Transverse colon (tissue), 3 donors: ENCODE results near the gene STPG1.

ENCODE experiments used
- EP300 ChIP-seq: sonication (generic); formaldehyde crosslinking; IDR thresholded peaks from one replicate; pipeline ENCODE4 v1.6.1; 2017; ENCODE audit warnings: antibody characterized with exemption, low read depth
- TF ChIP-seq, protein P1 (sequence below), 5 experiments: fragments of 200-600 bp in 3 of 5; fragments of 450-650 bp in 2 of 5; sonication (generic) in 3 of 5; IDR thresholded peaks; 1 replicate in 2 of 5; 2 replicates in 3 of 5; pipeline ENCODE4 v1.5.1; 2016 to 2017; ENCODE audit warnings: antibody characterized with exemption in 5 of 5, inconsistent platforms in 3 of 5, mild to moderate bottlenecking in 2 of 5, moderate library complexity in 1 of 5

DNA sequence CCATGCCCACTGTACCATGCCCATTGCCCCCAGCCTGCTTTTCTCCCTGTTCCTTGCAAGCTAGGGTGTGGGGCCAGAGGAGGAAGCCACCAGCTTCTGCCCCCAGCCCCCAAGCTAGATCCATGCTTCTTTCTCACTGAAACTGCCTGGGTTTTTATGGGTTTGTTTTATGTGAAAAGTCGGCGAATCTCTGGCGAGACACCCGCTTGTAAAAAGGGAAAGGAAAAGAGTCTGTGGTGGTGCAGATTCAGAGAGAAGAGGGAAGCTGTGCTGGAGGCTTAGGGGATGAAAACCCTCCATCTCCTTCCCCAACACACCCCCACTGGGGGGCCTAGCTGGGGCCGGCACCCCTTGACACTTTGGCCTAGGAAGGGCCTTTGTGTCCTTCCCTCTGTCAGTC is 68.2 kb downstream of the STPG1 start:
- no peak for TF ChIP-seq EP300
- TF ChIP-seq, protein P1, sequence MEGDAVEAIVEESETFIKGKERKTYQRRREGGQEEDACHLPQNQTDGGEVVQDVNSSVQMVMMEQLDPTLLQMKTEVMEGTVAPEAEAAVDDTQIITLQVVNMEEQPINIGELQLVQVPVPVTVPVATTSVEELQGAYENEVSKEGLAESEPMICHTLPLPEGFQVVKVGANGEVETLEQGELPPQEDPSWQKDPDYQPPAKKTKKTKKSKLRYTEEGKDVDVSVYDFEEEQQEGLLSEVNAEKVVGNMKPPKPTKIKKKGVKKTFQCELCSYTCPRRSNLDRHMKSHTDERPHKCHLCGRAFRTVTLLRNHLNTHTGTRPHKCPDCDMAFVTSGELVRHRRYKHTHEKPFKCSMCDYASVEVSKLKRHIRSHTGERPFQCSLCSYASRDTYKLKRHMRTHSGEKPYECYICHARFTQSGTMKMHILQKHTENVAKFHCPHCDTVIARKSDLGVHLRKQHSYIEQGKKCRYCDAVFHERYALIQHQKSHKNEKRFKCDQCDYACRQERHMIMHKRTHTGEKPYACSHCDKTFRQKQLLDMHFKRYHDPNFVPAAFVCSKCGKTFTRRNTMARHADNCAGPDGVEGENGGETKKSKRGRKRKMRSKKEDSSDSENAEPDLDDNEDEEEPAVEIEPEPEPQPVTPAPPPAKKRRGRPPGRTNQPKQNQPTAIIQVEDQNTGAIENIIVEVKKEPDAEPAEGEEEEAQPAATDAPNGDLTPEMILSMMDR (IDR thresholded peaks at IDR 0.05): no peak
